OCI-LY7 (cell line): ENCODE results near the gene CDK19. TPM values are rescaled to one million over a fixed set of nuclear protein-coding genes. Genes with fewer than 3 reads are reported as not detected.

Experiments
- BruUV-seq: library from RNA; stranded (reverse); fragments of 400-500 nt; replicated peaks from 2 replicates; lab custom pipeline; 2021; lab: Mats Ljungman, UMichigan
- CTCF ChIA-PET: fragments of 300-600 bp; sonication (Branson Sonifier 250); formaldehyde crosslinking; loops from one replicate; lab custom pipeline; 2022; ENCODE audit warnings: antibody characterized with exemption; ENCODE audit not compliant: unreplicated experiment; lab: Charles Lee
- POLR2A ChIA-PET: fragments of 300-600 bp; sonication (Branson Sonifier 250); formaldehyde crosslinking; loops from one replicate; lab custom pipeline; 2022; ENCODE audit warnings: antibody characterized with exemption; lab: Charles Lee
- DNase-seq: peaks from one replicate; pipeline ENCODE4 v3.0.0-alpha.2; 2015; ENCODE audit warnings: low spot score
- H2AFZ ChIP-seq: fragments of 200-600 bp; sonication (generic), shearing (Covaris generic); 2 replicates; pipeline ENCODE4 v1.6.1; 2014; ENCODE audit warnings: mild to moderate bottlenecking, antibody characterized with exemption, low read length, moderate library complexity
- H3K27ac ChIP-seq: fragments of 200-600 bp; sonication (generic); 2 replicates; pipeline ENCODE4 v1.5.1; 2014; ENCODE audit warnings: mixed run types, low read depth, mild to moderate bottlenecking, moderate library complexity, low read length, inconsistent platforms; ENCODE audit not compliant: poor library complexity, severe bottlenecking
- H3K36me3 ChIP-seq: fragments of 200-600 bp; sonication (generic); 2 replicates; pipeline ENCODE4 v1.6.1; 2014; ENCODE audit warnings: mild to moderate bottlenecking, antibody characterized with exemption, low read length, moderate library complexity, mixed read lengths; ENCODE audit not compliant: insufficient read depth
- H3K4me1 ChIP-seq: fragments of 200-600 bp; sonication (generic); 2 replicates; pipeline ENCODE4 v1.5.1; 2014; ENCODE audit warnings: mild to moderate bottlenecking, low read length; ENCODE audit not compliant: insufficient read depth, poor library complexity, severe bottlenecking
- H3K4me2 ChIP-seq: fragments of 200-600 bp; sonication (generic); 2 replicates; pipeline ENCODE4 v1.6.1; 2014; ENCODE audit warnings: mild to moderate bottlenecking, low read length
- H3K4me3 ChIP-seq: fragments of 200-600 bp; sonication (generic); 2 replicates; pipeline ENCODE4 v1.5.1; 2014; ENCODE audit warnings: mild to moderate bottlenecking, low read depth, low read length; ENCODE audit not compliant: poor library complexity, severe bottlenecking
- H3K79me2 ChIP-seq: fragments of 200-600 bp; sonication (generic); 2 replicates; pipeline ENCODE4 v1.6.1; 2016; ENCODE audit warnings: low read depth, mild to moderate bottlenecking, low read length, moderate library complexity, mixed read lengths; ENCODE audit not compliant: insufficient read depth
- H3K9me2 ChIP-seq: fragments of 200-600 bp; sonication (generic); 2 replicates; pipeline ENCODE4 v1.6.1; 2016; ENCODE audit warnings: mild to moderate bottlenecking, low read length, mixed read lengths; ENCODE audit not compliant: insufficient read depth
- H3K9me3 ChIP-seq: fragments of 200-600 bp; sonication (generic); 2 replicates; pipeline ENCODE4 v1.6.1; 2014; ENCODE audit warnings: mild to moderate bottlenecking, mixed run types, low read length, mixed read lengths
- H4K20me1 ChIP-seq: fragments of 200-600 bp; sonication (generic); 2 replicates; pipeline ENCODE4 v1.6.1; 2014; ENCODE audit warnings: mild to moderate bottlenecking, antibody characterized with exemption, low read length, moderate library complexity, mixed read lengths; ENCODE audit not compliant: insufficient read depth
- CTCF ChIP-seq: fragments of 200-600 bp; sonication (generic); conservative IDR thresholded peaks from 2 replicates; pipeline ENCODE4 v1.5.1; 2014; ENCODE audit warnings: mild to moderate bottlenecking, antibody characterized with exemption, low read length, moderate library complexity, mixed read lengths
- EZH2phosphoT487 ChIP-seq: fragments of 200-600 bp; sonication (generic); IDR thresholded peaks from 2 replicates; pipeline ENCODE4 v1.6.1; 2018; ENCODE audit warnings: low read depth, borderline replicate concordance, mild to moderate bottlenecking, mixed run types, antibody characterized with exemption, low read length, moderate library complexity, mixed read lengths
- intact Hi-C: fragments of 100-400 bp; cut with micrococcal nuclease; formaldehyde crosslinking; loops from one replicate; pipeline ENCODE4 v1.10.0; 2022; ENCODE audit not compliant: unreplicated experiment
- total RNA-seq, 2 experiments: library from RNA; depleted of rRNA in 1 of 2; stranded (reverse); fragments of >200 nt in 1 of 2; shearing (Covaris generic) in 1 of 2; gene quantifications; 2 replicates each; pipeline ENCODE4 v1.2.3, GENCODE V29; 2014 to 2022

CDK19 gene
- total RNA-seq, 2 experiments from 2014 or later, result 15.4 to 35.6 TPM

- BruUV-seq, result no TSS peak
- ChIA-PET POLR2A (interaction anchor here (0.7 to 0.9 kb wide), 2 partner anchors 144 to 311 kb away, joined by 3 read pairs; no protein-coding TSS in a partner anchor), CTCF (no interaction called here)
- Histone ChIP-seq H3K27ac (no peak overlapping the region), H3K79me2 (no peaks in the 10 kb centered on the region), H3K4me1 (no peaks in the 10 kb centered on the region), H3K36me3 (no peaks in the 10 kb centered on the region), H3K4me3 (no peak overlapping the region), H3K4me2 (no peak overlapping the region), H2AFZ (no peak overlapping the region), H4K20me1 (no peaks in the 10 kb centered on the region), H3K9me3 (no peaks in the 10 kb centered on the region), H3K9me2 (no peaks in the 10 kb centered on the region)
- intact Hi-C loops, result no loop called here
- TF ChIP-seq CTCF (no peak), EZH2phosphoT487 (no peak)
- no peak for DNase-seq
Measured at GRCh38 chr6:110649704-110650103, 165.6 kb downstream of the CDK19 start.

- Histone ChIP-seq H3K4me1 (no peaks in the 10 kb centered on the region), H3K36me3 (no peaks in the 10 kb centered on the region), H3K4me2 (no peak overlapping the region), H2AFZ (no peak overlapping the region), H4K20me1 (no peaks in the 10 kb centered on the region), H3K79me2 (no peaks in the 10 kb centered on the region), H3K4me3 (no peak overlapping the region), H3K9me3 (no peaks in the 10 kb centered on the region), H3K9me2 (no peaks in the 10 kb centered on the region), H3K27ac (no peak overlapping the region)
- intact Hi-C loops, result no loop called here
- CTCF ChIA-PET, result no interaction called here
- no peak for DNase-seq
- peak; percentile 59 for TF ChIP-seq CTCF
- no peak for TF ChIP-seq EZH2phosphoT487
- POLR2A ChIA-PET, result no interaction called here
- BruUV-seq, result no TSS peak
Measured at GRCh38 chr6:110646951-110647910, 168.0 kb downstream of the CDK19 start.

- Histone ChIP-seq H3K9me2 (no peaks in the 10 kb centered on the region), H4K20me1 (no peaks in the 10 kb centered on the region), H3K36me3 (no peaks in the 10 kb centered on the region), H3K9me3 (no peaks in the 10 kb centered on the region), H3K4me2 (no peak overlapping the region), H2AFZ (no peak overlapping the region), H3K4me3 (no peak overlapping the region), H3K4me1 (no peaks in the 10 kb centered on the region), H3K79me2 (no peaks in the 10 kb centered on the region), H3K27ac (no peak overlapping the region)
- no peak for DNase-seq
- TF ChIP-seq EZH2phosphoT487 (no peak), CTCF (no peak)
- BruUV-seq, result no TSS peak
- CTCF ChIA-PET, result no interaction called here
- POLR2A ChIA-PET, result no interaction called here
- intact Hi-C loops, result no loop called here
Measured at GRCh38 chr6:110646419-110646698, 168.9 kb downstream of the CDK19 start.
